Prostate gland (tissue), 2 donors: ENCODE measurements around the gene RIOX2.

ENCODE experiments used
- POLR2A ChIP-seq: fragments of 450-650 bp; IDR thresholded peaks from one replicate; pipeline ENCODE4 v1.6.1; 2016; ENCODE audit warnings: antibody characterized with exemption, mild to moderate bottlenecking
- POLR2AphosphoS5 ChIP-seq: sonication (generic); formaldehyde crosslinking; IDR thresholded peaks from one replicate; pipeline ENCODE4 v1.6.1; 2017; ENCODE audit warnings: antibody characterized with exemption
- TF ChIP-seq, protein P1 (sequence below), 4 experiments: fragments of 200-600 bp in 2 of 4; fragments of 450-650 bp in 2 of 4; sonication (generic) in 2 of 4; IDR thresholded peaks; 1 replicate in 3 of 4; 2 replicates in 1 of 4; pipeline ENCODE4 v1.5.1; 2016 to 2019; ENCODE audit warnings: antibody characterized with exemption in 4 of 4, mild to moderate bottlenecking in 2 of 4, moderate library complexity in 2 of 4

DNA sequence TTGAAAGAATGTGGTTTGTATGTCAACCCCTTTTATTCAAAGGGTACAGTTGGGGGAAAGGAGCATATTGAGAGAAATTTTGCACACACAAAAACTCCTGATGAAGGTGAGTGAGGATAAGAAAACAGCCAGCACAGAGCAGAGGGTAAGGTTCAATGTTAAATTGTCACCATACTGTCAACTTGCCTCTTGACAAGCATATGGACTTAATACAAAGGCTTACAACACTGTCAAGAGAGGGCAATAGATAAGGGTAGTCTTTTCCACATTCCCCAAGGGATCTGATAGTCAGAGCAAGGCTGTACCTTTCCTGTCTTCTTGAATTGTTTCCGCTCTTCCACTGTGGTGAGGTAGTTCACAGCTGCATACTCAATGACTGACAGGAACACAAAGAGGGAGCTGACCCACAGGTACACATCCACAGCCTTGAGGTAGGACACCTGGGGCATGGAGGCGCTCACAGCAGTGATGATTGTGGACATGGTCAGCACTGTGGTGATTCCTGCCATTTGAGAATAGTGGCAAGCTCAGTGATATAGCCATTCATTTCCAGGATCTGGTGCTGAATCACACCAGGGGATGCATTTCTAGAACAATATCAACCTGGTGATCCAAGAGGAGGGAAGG is 20.4 kb upstream of the RIOX2 start:
- TF ChIP-seq POLR2A: no peak
- TF ChIP-seq, protein P1, sequence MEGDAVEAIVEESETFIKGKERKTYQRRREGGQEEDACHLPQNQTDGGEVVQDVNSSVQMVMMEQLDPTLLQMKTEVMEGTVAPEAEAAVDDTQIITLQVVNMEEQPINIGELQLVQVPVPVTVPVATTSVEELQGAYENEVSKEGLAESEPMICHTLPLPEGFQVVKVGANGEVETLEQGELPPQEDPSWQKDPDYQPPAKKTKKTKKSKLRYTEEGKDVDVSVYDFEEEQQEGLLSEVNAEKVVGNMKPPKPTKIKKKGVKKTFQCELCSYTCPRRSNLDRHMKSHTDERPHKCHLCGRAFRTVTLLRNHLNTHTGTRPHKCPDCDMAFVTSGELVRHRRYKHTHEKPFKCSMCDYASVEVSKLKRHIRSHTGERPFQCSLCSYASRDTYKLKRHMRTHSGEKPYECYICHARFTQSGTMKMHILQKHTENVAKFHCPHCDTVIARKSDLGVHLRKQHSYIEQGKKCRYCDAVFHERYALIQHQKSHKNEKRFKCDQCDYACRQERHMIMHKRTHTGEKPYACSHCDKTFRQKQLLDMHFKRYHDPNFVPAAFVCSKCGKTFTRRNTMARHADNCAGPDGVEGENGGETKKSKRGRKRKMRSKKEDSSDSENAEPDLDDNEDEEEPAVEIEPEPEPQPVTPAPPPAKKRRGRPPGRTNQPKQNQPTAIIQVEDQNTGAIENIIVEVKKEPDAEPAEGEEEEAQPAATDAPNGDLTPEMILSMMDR (IDR thresholded peaks at IDR 0.05): no peak
- TF ChIP-seq POLR2AphosphoS5: no peak
